Omental fat pad (tissue), 4 donors: ENCODE measurements around the gene CISD3. TPM values are rescaled to one million over a fixed set of nuclear protein-coding genes. Genes with fewer than 3 reads are reported as not detected.

ENCODE experiments used
- ATAC-seq: fragments of 150-250 bp; one replicate; pipeline ENCODE4 v1.9.1; 2016; ENCODE audit warnings: mild to moderate bottlenecking, moderate library complexity; ENCODE audit not compliant: low FRiP score
- DNase-seq: peaks from one replicate; pipeline ENCODE4 v3.0.0-alpha.2; 2019; ENCODE audit warnings: low spot score
- CTCF ChIP-seq, 3 donors: fragments of 450-650 bp; IDR thresholded peaks; one replicate each; pipeline ENCODE4 v1.5.1; 2016 to 2017; ENCODE audit warnings: antibody characterized with exemption in 3 of 3, mild to moderate bottlenecking in 3 of 3, moderate library complexity in 2 of 3
- total RNA-seq, 4 donors: library from RNA; depleted of rRNA; stranded (reverse); fragments of >200 nt; gene quantifications; one replicate each; pipeline ENCODE4 v1.1.0, GENCODE V29; 2016

Gene CISD3
- total RNA-seq, 4 donors from 2014 or later: 7.6 to 25.5 (median 15.7) TPM

GRCh38 chr17:38735161-38735997 lies 5.2 kb downstream of the CISD3 start:
- peak; percentile 53 for DNase-seq
- TF ChIP-seq CTCF (IDR thresholded peaks at IDR 0.05): peak in 2 of 3 donors; percentile 83 to 93
- no peak for ATAC-seq

DNA sequence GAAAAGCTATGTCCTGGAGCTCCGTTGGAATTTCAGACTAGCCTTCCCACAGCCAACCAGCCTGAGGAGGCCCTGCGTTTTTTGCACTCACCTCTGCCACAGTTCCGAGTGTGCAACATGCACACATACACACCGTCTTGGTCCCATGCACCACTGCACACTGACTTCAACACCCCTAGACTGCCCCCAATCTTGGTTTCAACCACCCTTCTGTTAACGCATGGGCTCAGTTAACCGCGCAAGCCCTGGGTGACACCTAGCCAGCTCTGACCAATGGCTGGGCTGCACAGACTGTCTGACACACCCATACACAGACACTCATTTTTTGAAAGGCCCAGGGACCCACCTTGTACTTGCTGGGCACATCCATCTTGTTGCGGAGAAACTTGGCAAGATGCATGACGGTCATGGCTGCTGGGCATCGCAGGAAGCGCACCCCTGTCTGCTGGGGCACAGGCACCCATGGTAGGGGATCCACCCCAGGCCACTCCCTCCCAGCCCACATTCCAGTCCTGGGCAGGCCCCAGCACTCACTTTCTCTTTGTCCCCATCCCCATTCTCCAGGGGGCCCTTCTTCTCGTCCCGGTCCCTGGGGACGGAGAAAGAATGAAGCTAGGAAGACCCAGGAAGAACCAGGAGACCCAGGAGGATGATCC lies 8.0 kb downstream of the CISD3 start:
- no peak for TF ChIP-seq CTCF (IDR thresholded peaks at IDR 0.05)
- DNase-seq: no peak
- no peak for ATAC-seq

DNA sequence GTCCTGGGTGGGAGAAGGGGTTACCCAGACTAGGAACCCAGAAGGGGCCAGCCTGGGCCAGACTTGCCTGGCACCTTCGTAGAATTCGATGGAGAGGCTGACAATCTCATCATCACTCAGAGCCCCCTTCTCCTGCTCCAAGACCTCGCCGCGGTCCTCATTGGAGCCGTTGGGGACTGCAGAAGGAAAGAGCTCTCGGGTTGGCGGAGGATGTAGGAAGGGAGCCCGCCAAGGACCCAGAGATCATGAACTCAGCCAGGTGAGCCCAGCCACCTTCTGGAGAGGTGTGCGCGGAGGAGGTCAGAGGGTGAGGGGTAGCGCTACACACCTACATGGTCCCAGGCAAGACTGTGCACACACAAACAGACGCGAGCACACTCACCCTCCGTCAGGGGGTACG lies 8.5 kb downstream of the CISD3 start:
- DNase-seq (no peak), ATAC-seq (no peak)
- TF ChIP-seq CTCF (IDR thresholded peaks at IDR 0.05): no peak

- DNase-seq: no peak
- no peak for TF ChIP-seq CTCF (IDR thresholded peaks at IDR 0.05)
Measured at GRCh38 chr17:38739305-38739704, 9.2 kb downstream of the CISD3 start.

GRCh38 chr17:38740044-38740443 lies 9.9 kb downstream of the CISD3 start:
- TF ChIP-seq CTCF (IDR thresholded peaks at IDR 0.05): no peak
- ATAC-seq (no peak), DNase-seq (no peak)

More at GRCh38 chr17:38739305-38739704, 9.2 kb downstream of the CISD3 start:
- ATAC-seq: no peak

GRCh38 chr17:38740806-38741205 lies 10.7 kb downstream of the CISD3 start:
- DNase-seq (no peak), ATAC-seq (no peak)

More at GRCh38 chr17:38740806-38741205, 10.7 kb downstream of the CISD3 start:
- TF ChIP-seq CTCF (IDR thresholded peaks at IDR 0.05): no peak
